ENCODE results near the gene ATP1A4.

Gene ATP1A4

DNA sequence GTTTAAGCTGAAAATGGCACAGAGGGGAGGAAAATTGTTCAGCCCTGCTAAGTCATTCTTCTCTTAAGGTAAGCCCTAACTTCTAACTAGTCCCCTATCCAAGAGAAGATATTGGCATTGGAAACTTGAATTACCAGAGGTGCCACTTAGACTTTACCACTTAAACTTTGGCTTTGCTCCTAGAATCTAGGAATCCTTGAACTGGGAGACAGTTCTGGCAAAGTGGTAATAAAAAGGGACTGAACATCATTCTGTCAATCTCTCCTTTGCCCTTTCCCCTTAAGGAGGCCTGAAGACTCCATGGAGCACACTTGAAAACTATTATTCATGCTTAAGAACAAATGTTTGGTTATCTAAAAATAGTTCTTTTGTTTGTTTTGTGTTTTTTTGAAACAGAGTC, 8.4 kb downstream of the ATP1A4 start:
- no peaks in the 10 kb centered on the region for H3K36me3 ChIP-seq (ENCODE audit: control insufficient read depth, insufficient read depth, low read length)
- H3K4me1 ChIP-seq (ENCODE audit: control insufficient read depth, insufficient read depth, low read length) = no peaks in the 10 kb centered on the region
- H3K27me3 ChIP-seq (ENCODE audit: control insufficient read depth, insufficient read depth, low read length) = no peaks in the 10 kb centered on the region
- no peak overlapping the region for H3K27ac ChIP-seq (ENCODE audit: low read length)
- no peaks in the 10 kb centered on the region for H3K9me3 ChIP-seq (ENCODE audit: control insufficient read depth, insufficient read depth, low read length)
- DNase-seq (ENCODE audit: low read depth, low spot score) = no peak
- H3K4me3 ChIP-seq (ENCODE audit: low read length) = no peak overlapping the region

DNA sequence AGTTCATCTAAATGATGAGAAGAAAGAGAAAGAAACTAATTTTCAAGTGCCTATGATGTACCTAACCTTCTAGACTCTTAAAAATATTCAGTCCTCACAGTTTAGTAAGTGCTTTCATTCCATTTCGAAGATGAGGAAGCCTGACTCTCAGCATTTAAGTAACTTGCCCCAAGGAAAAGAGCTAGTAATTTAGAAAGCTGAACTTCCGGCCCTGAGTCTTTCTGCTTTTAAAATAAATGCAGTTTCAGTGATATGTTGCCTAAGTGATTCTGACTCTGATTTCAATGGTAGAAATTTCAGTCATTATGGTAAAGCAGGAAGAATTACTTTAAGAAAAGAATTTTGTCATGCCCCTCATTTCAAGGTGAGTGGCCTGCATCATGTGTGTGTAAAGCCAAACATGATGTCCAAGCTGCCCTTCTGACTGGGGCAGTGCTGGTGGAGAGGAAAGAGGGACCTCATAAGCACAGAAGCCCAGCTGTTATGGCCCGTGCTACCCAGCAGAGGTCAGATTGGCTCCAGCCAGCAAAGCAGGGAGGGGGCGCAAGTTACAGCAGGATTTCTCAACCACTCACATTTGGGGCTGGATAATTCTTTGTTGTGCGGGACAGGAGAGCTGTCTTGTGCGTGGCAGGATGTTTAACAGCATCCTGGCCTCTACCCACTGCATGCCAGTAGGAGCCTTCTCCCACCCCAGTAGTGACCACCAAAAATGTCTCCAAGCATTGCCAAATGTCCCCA, 10.7 kb downstream of the ATP1A4 start:
- H3K27ac ChIP-seq (ENCODE audit: low read length) = no peak overlapping the region
- no peaks in the 10 kb centered on the region for H3K36me3 ChIP-seq (ENCODE audit: control insufficient read depth, insufficient read depth, low read length)
- no peak overlapping the region for H3K4me3 ChIP-seq (ENCODE audit: low read length)
- peak; percentile 72 for DNase-seq (ENCODE audit: low read depth, low spot score)
- no CpG with 5 or more reads among the region's 6 CpGs for WGBS (ENCODE audit: insufficient coverage, insufficient read length)
- no peaks in the 10 kb centered on the region for H3K9me3 ChIP-seq (ENCODE audit: control insufficient read depth, insufficient read depth, low read length)
- no peaks in the 10 kb centered on the region for H3K27me3 ChIP-seq (ENCODE audit: control insufficient read depth, insufficient read depth, low read length)
- peaks cover 1% of the 10 kb centered on the region; the same call in 1 of the 2 replicates for H3K4me1 ChIP-seq (ENCODE audit: control insufficient read depth, insufficient read depth, low read length)

DNA sequence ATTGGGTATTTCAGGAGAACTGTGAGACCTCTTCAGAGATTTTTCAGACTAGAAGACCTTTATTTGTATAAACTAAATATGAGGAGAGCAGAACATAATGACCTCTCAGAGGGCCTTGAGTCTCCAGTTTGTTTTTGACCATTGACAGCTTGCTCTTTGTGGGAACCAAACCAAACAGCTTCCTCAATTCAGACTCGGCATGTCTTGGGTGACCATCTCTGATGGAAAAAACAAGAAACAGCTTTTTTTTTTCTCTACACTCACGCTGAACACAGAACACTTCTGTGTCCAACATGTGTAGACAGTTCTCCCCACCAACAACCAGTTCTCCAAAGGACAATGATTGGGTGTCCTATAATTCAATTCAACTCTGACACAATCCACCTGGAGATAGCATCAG, 11.5 kb downstream of the ATP1A4 start:
- no CpG with 5 or more reads among the region's 2 CpGs for WGBS (ENCODE audit: insufficient coverage, insufficient read length)
- no peak for DNase-seq (ENCODE audit: low read depth, low spot score)
- H3K27me3 ChIP-seq (ENCODE audit: control insufficient read depth, insufficient read depth, low read length) = no peaks in the 10 kb centered on the region
- H3K36me3 ChIP-seq (ENCODE audit: control insufficient read depth, insufficient read depth, low read length) = no peaks in the 10 kb centered on the region
- H3K27ac ChIP-seq (ENCODE audit: low read length) = no peak overlapping the region
- no peaks in the 10 kb centered on the region for H3K9me3 ChIP-seq (ENCODE audit: control insufficient read depth, insufficient read depth, low read length)
- H3K4me3 ChIP-seq (ENCODE audit: low read length) = no peak overlapping the region
- peaks cover 2% of the 10 kb centered on the region; the same call in 1 of the 2 replicates for H3K4me1 ChIP-seq (ENCODE audit: control insufficient read depth, insufficient read depth, low read length)

DNA sequence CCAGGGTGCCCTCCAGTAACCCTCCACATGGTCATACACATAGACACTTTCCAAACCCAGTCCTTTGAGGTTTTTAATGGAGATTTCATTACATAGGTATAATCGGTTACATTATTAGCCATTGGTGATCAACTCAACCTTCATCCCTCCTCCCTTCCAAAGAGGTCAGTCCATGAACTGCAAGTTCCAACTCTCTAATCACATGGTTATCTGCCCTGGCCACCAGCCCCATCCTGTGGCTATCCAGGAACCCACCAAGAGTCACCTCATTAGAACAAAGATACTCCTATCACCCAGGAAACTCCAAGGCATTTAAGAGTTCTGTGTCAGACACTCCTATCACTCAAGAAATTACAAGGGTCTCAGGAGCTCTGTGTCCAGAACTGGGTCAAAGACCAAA, 12.2 kb downstream of the ATP1A4 start:
- H3K4me3 ChIP-seq (ENCODE audit: low read length) = no peak overlapping the region
- H3K27me3 ChIP-seq (ENCODE audit: control insufficient read depth, insufficient read depth, low read length) = no peaks in the 10 kb centered on the region
- H3K4me1 ChIP-seq (ENCODE audit: control insufficient read depth, insufficient read depth, low read length) = peaks cover 2% of the 10 kb centered on the region; the same call in 1 of the 2 replicates
- no peak overlapping the region for H3K27ac ChIP-seq (ENCODE audit: low read length)
- DNase-seq (ENCODE audit: low read depth, low spot score) = no peak
- H3K9me3 ChIP-seq (ENCODE audit: control insufficient read depth, insufficient read depth, low read length) = no peaks in the 10 kb centered on the region
- WGBS (ENCODE audit: insufficient coverage, insufficient read length) = no CpG with 5 or more reads among the region's 1 CpG
- H3K36me3 ChIP-seq (ENCODE audit: control insufficient read depth, insufficient read depth, low read length) = no peaks in the 10 kb centered on the region

DNA sequence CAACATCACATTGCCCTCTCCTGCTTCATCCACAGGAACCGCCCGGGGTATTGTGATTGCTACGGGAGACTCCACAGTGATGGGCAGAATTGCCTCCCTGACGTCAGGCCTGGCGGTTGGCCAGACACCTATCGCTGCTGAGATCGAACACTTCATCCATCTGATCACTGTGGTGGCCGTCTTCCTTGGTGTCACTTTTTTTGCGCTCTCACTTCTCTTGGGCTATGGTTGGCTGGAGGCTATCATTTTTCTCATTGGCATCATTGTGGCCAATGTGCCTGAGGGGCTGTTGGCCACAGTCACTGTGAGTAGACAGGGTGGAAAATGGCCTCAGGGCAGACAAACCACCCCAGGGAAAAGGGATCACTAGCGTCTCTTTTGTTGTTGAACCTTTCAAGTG, 12.7 kb downstream of the ATP1A4 start:
- Histone ChIP-seq H3K36me3 (ENCODE audit: control insufficient read depth, insufficient read depth, low read length) (no peaks in the 10 kb centered on the region), H3K9me3 (ENCODE audit: control insufficient read depth, insufficient read depth, low read length) (no peaks in the 10 kb centered on the region), H3K27me3 (ENCODE audit: control insufficient read depth, insufficient read depth, low read length) (no peaks in the 10 kb centered on the region), H3K4me1 (ENCODE audit: control insufficient read depth, insufficient read depth, low read length) (peaks cover 3% of the 10 kb centered on the region; the same call in 1 of the 2 replicates), H3K4me3 (ENCODE audit: low read length) (no peak overlapping the region), H3K27ac (ENCODE audit: low read length) (no peak overlapping the region)
- WGBS (ENCODE audit: insufficient coverage, insufficient read length) = no CpG with 5 or more reads among the region's 10 CpGs
- DNase-seq (ENCODE audit: low read depth, low spot score) = no peak

DNA sequence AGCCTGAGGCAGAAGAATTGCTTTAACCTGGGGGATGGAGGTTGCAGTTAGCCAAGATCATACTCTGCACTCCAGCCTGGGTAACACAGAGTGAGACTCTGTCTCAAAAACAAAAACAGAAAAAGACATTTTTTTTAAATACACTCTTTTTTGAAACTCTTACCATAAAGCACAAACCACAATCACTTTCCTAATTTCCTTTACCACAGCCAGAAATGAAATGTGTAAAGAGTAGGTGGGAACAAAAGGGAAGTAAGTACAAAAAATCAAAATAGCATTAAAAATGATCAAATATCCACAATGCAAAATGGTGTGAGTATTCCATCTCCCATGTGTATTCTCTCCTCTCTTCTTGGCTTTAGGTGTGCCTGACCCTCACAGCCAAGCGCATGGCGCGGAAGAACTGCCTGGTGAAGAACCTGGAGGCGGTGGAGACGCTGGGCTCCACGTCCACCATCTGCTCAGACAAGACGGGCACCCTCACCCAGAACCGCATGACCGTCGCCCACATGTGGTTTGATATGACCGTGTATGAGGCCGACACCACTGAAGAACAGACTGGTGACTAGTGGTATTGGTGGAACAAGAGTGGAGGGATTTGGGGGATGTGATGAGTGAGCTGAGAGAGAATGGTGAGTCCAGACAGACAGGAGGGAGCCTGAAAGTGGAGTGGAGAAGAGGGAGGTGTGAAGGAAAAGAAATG, 14.9 kb downstream of the ATP1A4 start:
- H3K4me3 ChIP-seq (ENCODE audit: low read length) = no peak overlapping the region
- no peaks in the 10 kb centered on the region for H3K27me3 ChIP-seq (ENCODE audit: control insufficient read depth, insufficient read depth, low read length)
- peaks cover 5% of the 10 kb centered on the region for H3K4me1 ChIP-seq (ENCODE audit: control insufficient read depth, insufficient read depth, low read length)
- no peak for DNase-seq (ENCODE audit: low read depth, low spot score)
- WGBS (ENCODE audit: insufficient coverage, insufficient read length) = no CpG with 5 or more reads among the region's 12 CpGs
- H3K9me3 ChIP-seq (ENCODE audit: control insufficient read depth, insufficient read depth, low read length) = no peaks in the 10 kb centered on the region
- no peaks in the 10 kb centered on the region for H3K36me3 ChIP-seq (ENCODE audit: control insufficient read depth, insufficient read depth, low read length)
- H3K27ac ChIP-seq (ENCODE audit: low read length) = no peak overlapping the region

DNA sequence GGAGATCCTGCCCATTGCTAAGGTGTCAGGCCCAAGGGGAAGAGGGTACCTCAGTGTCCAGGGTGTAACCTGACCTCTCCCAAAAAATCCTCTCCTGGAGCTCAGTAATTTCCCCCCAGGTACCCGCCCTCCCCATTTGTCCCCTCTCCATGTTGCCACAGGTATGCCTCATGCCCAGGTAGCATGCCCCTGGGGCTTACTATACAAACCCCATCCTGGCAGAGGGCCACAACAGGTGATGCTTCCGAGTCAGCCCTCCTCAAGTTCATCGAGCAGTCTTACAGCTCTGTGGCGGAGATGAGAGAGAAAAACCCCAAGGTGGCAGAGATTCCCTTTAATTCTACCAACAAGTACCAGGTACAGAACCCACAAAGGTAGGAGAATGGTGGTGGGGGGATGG, 15.7 kb downstream of the ATP1A4 start:
- Histone ChIP-seq H3K4me3 (ENCODE audit: low read length) (no peak overlapping the region), H3K4me1 (ENCODE audit: control insufficient read depth, insufficient read depth, low read length) (peaks cover 7% of the 10 kb centered on the region), H3K27ac (ENCODE audit: low read length) (no peak overlapping the region), H3K9me3 (ENCODE audit: control insufficient read depth, insufficient read depth, low read length) (no peaks in the 10 kb centered on the region), H3K27me3 (ENCODE audit: control insufficient read depth, insufficient read depth, low read length) (no peaks in the 10 kb centered on the region), H3K36me3 (ENCODE audit: control insufficient read depth, insufficient read depth, low read length) (no peaks in the 10 kb centered on the region)
- DNase-seq (ENCODE audit: low read depth, low spot score) = no peak
- WGBS (ENCODE audit: insufficient coverage, insufficient read length) = no CpG with 5 or more reads among the region's 4 CpGs

DNA sequence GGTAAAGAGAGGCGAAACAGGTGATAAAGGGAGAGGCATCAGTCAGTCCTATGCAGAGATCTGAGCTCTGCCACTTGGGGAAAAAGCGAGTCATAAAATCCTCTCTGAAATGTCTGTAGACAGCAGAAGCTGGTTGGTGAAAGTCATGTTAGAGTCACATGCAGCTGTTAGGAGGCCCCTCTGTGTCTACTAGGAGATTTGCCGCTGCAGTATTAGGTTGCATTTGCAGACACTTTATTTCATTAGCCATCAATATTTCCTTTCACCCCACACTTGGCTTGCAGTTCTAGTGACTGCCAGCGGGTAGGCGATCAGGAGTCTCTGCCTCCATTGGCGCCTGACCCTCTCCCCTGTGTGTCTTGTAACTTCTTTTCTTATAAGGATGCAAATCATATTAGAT, 16.2 kb downstream of the ATP1A4 start:
- Histone ChIP-seq H3K9me3 (ENCODE audit: control insufficient read depth, insufficient read depth, low read length) (no peaks in the 10 kb centered on the region), H3K27ac (ENCODE audit: low read length) (no peak overlapping the region), H3K4me3 (ENCODE audit: low read length) (no peak overlapping the region), H3K27me3 (ENCODE audit: control insufficient read depth, insufficient read depth, low read length) (no peaks in the 10 kb centered on the region), H3K36me3 (ENCODE audit: control insufficient read depth, insufficient read depth, low read length) (no peaks in the 10 kb centered on the region), H3K4me1 (ENCODE audit: control insufficient read depth, insufficient read depth, low read length) (peaks cover 8% of the 10 kb centered on the region)
- DNase-seq (ENCODE audit: low read depth, low spot score) = no peak
- WGBS (ENCODE audit: insufficient coverage, insufficient read length) = no CpG with 5 or more reads among the region's 6 CpGs

DNA sequence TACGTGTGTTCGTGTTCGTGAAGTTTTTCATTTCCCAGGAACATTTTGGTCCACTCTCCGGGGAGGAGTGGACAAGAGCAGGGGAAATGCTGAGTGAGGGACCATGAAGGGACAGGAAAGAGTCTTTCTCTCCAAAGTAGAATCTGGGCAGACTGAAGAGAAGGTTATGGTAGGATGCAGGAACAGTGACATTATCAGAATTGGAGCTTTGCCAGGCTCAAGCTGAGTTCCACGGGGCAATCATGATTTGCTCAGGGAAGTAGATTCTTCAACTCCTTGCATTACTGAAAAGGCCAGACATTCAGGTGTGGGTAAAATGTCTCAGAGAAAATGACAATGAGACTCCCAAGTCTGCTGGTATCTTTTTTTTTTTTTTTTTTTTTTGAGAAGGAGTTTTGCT, 16.6 kb downstream of the ATP1A4 start:
- H3K27ac ChIP-seq (ENCODE audit: low read length) = no peak overlapping the region
- no peaks in the 10 kb centered on the region for H3K36me3 ChIP-seq (ENCODE audit: control insufficient read depth, insufficient read depth, low read length)
- peaks cover 9% of the 10 kb centered on the region for H3K4me1 ChIP-seq (ENCODE audit: control insufficient read depth, insufficient read depth, low read length)
- no CpG with 5 or more reads among the region's 5 CpGs for WGBS (ENCODE audit: insufficient coverage, insufficient read length)
- H3K9me3 ChIP-seq (ENCODE audit: control insufficient read depth, insufficient read depth, low read length) = no peaks in the 10 kb centered on the region
- no peak overlapping the region for H3K4me3 ChIP-seq (ENCODE audit: low read length)
- H3K27me3 ChIP-seq (ENCODE audit: control insufficient read depth, insufficient read depth, low read length) = no peaks in the 10 kb centered on the region
- no peak for DNase-seq (ENCODE audit: low read depth, low spot score)

DNA sequence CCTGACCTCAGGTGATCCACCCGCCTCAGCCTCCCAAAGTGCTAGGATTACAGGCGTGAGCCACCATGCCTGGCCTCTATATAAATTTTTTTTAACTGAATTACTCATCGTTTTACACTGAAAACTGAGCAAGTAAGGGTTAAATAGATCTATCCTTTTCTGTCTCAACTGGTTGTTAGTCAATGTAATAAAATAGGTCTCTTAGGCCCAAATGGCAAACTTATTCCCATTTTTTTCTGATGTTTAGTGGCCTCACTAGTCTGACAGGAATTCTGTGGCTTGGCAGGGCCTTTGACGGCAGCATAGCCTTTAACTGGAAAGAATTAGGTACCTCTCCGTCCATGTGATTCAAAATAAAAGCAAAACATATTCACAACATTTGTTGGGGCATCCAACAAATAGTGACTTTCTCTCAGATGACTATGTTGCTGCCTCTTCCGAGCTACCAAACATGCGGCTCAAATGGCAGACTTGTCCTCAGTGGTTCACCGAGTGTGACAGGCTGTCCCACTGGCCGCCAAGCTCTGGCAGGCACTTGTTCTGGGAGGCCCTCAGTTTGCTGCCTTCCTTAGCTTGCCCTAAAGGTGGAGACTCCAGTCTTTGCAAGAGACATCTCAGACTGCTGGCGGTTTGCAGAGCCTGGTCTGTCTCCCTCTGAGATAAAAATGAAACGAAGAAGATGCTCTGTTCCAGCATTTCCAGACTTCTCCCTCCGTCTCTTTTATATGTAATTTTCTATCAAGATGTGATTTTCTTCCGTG, 17.4 kb downstream of the ATP1A4 start:
- WGBS (ENCODE audit: insufficient coverage, insufficient read length) = no CpG with 5 or more reads among the region's 13 CpGs
- Histone ChIP-seq H3K27ac (ENCODE audit: low read length) (no peak overlapping the region), H3K27me3 (ENCODE audit: control insufficient read depth, insufficient read depth, low read length) (no peaks in the 10 kb centered on the region), H3K36me3 (ENCODE audit: control insufficient read depth, insufficient read depth, low read length) (no peaks in the 10 kb centered on the region), H3K4me3 (ENCODE audit: low read length) (no peak overlapping the region), H3K4me1 (ENCODE audit: control insufficient read depth, insufficient read depth, low read length) (peaks cover 9% of the 10 kb centered on the region), H3K9me3 (ENCODE audit: control insufficient read depth, insufficient read depth, low read length) (no peaks in the 10 kb centered on the region)
- DNase-seq (ENCODE audit: low read depth, low spot score) = no peak
